GM18507 (cell line): Measurements from ENCODE around the gene ARL5C.

Experiments
- DNase-seq: peaks from one replicate; pipeline ENCODE4 v3.0.0; 2011; ENCODE audit warnings: low read depth; ENCODE audit not compliant: insufficient read length; ENCODE audit errors: extremely low spot score
- FAIRE-seq: peaks from 2 replicates; lab custom pipeline; 2011; peaks lifted over from hg19 to GRCh38; lab: Jason Lieb, UNC

The ARL5C gene

DNA sequence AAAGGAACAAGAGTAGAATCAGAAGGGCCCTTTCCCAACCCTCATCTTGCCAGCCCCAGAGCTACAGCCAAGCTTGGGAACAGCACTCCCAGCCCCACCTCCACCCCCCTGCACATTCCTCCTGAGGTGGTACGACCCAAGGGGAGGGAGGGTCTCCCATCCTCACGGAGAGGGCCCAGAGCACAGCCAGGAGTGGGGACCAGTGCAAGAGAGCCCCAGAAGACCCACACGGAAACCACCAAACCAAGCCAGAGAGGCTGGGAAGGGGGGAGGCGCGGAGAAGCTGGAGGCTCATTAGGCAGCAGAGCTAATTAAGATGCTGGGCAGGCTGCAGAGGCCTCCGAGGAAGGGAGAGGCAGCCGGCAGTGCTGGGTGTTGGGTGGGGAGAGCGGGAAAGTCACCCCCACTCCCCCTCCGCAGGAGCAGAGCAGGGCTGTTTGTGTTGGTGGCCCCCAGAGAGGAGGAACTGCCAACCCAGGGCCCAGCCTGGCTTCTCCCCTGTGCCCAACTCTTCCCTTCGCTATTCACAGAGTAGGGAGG is 29.1 kb upstream of the ARL5C start:
- FAIRE-seq (no peak), DNase-seq (no peak)

GRCh38 chr17:39194089-39194984 is 28.4 kb upstream of the ARL5C start:
- DNase-seq (no peak), FAIRE-seq (no peak)

GRCh38 chr17:39193346-39193745 is 27.4 kb upstream of the ARL5C start:
- DNase-seq = no peak
- no peak for FAIRE-seq

- FAIRE-seq (no peak), DNase-seq (no peak)
These were observed 26.9 kb upstream of the ARL5C start for GRCh38 chr17:39192901-39193300.

DNA sequence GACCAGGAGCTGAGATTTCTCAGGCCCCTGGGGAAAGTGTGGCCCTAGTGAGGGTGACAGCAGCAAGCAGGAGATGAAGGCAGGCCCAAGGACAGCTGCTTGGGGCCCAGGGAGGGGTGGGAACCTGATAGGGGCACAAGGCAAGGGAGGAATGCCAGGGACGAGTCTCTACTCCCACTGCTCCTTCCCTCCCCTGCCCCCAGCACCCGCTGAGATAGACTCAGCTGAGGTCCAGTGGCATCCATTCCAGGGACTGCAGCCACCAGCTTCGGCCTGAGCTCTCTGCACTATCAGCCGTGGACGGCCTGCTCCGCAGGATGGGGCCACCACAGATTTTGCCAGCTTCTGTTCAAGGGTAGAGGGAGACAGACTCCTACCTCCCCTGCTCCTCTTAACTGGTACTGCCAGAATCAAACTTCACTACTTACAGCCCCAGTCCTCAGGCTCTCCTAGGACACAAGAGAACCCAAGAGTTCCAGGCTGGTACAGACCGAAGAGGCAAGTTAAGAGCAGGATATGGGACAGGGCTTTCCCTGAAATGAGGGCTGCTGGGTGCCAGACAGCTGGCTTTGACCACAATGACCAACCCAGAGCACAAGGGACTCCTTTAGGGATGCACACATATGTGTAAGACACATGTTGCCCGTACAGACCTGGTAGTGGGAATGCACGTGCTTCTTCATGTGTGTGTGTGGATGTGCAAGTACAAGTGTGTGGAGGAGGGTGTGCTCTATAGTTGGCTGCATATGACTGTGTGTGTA is 26.0 kb upstream of the ARL5C start:
- FAIRE-seq (no peak), DNase-seq (no peak)

- FAIRE-seq (no peak), DNase-seq (no peak)
These were observed 21.3 kb upstream of the ARL5C start for GRCh38 chr17:39187152-39187830.

- FAIRE-seq = no peak
These were observed 20.6 kb upstream of the ARL5C start for GRCh38 chr17:39186481-39187002.

GRCh38 chr17:39183720-39184119 is 17.8 kb upstream of the ARL5C start:
- DNase-seq = no peak
- no peak for FAIRE-seq

More at GRCh38 chr17:39186481-39187002, 20.6 kb upstream of the ARL5C start:
- no peak for DNase-seq

DNA sequence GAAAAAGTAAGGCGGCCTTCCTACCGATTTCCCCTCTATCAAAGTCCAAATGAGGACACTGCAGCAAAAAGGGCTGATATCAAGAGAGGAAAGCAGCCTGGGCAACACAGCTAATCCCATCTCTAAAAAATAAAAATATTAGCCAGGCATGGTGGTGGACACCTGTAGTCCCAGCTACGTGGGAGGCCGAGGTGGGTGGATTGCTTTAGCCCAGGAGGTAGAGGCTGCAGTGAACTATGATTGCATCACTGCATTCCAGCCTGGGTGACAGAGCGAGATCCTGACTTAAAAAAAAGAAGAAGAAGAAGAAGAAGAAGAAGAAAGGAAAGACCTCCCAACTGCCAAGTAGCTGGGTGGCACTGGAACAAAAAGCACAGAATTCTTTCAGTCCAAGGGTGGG is 17.1 kb upstream of the ARL5C start:
- FAIRE-seq (no peak), DNase-seq (no peak)

DNA sequence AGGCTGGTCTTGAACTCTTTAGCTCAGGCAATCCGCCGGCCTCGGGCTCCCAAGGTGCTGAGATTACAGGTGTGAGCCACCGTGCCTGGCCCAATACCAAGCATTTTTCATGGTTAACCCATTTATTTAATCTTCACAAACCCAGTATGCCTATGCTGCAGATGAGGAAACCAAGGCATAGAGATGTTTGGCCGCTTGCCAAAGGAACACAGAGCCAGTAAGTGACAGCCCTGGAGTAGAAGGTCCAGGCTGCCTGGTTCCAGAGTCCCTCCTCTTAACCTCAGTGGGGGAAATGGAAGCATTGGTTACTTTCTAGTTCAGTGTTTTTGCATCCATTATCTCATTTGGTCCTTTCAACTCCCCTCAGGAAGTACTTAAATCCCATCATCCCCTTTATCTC is 15.3 kb upstream of the ARL5C start:
- DNase-seq = no peak
- no peak for FAIRE-seq

- DNase-seq (no peak), FAIRE-seq (no peak)
These were observed 12.6 kb upstream of the ARL5C start for GRCh38 chr17:39178536-39178935.

GRCh38 chr17:39177256-39177655 is 11.3 kb upstream of the ARL5C start:
- no peak for DNase-seq
- no peak for FAIRE-seq

DNA sequence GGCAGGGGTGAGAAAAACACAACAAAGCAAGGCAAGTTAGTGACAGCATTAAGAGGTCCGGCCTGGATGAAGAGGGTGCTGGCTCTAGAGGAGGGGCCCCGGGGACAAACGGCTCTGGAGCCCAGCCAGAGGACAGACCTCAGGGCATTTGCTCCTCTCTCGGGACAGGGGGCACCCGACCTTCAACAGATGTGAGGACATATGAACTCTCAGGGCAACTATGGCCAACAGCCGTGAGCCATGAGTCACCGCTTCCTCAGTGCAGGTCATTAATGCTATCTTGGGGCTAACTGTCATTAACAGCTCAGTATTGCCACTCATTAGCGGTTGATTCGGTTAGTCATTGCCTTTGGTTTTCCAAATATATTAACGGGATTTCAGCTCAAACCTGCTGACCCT is 9.7 kb upstream of the ARL5C start:
- no peak for FAIRE-seq
- no peak for DNase-seq

DNA sequence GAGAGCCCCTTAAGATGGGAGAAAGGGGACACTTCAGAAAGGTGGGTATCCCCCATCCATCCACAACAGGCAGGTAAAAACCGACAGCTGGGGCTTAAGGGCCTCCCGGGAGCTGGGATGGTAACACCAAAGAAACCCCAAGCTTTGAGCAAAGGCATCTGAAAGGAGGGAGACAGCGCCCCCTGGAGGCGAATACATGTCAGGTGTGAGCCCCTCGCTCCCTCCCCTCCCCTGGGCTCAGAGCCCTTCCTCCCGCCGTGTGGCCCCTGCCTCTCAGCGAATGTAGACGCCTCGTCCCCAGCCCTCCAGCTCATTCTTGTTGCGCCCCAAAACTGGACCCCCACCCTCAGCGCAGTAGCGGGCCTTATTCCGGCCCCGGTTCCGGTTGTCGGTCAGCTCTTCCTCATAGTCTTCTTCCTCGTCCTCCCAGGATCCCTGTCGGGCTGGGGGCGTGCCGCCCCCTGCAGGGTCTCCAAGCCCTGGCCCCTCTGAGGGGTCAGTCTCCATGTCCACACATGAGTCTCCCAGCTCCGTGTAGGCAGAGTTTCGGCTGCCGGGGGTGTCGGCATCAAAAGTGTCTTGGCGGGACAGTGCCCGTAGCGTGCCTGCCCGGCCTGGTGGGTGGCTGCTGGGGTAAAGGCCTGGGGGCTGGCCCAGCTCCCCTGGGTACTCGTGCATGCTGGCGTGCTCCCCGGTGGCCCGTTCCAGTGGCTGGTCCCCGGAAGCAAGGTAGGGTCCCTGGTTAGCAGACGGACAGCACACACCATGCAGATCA is 9.1 kb upstream of the ARL5C start:
- DNase-seq (peak; percentile 69), FAIRE-seq (peak; percentile 71)

- FAIRE-seq = no peak
- DNase-seq = no peak
These were observed 7.7 kb upstream of the ARL5C start for GRCh38 chr17:39173526-39174274.

DNA sequence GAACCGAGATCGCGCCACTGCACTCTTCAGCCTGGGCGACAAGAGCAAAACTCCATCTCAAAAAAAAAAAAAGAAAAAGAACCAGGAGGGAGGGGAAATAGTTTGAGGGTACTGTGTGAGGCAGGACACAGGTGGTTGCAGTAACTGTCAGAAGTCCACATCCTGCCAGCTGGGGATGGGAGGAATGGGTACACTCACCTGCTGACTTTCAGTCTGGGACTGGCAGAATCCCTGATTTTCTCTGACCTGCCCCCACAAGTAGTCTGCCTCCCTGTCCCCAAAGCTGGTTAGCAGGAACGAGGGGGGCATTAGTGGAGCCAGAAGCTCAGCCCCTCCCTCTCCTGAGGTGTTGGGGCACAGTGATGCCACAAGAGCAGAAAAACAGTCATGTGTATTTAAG is 7.1 kb upstream of the ARL5C start:
- FAIRE-seq (no peak), DNase-seq (no peak)

- no peak for DNase-seq
- no peak for FAIRE-seq
These were observed 6.0 kb upstream of the ARL5C start for GRCh38 chr17:39171933-39172332.

DNA sequence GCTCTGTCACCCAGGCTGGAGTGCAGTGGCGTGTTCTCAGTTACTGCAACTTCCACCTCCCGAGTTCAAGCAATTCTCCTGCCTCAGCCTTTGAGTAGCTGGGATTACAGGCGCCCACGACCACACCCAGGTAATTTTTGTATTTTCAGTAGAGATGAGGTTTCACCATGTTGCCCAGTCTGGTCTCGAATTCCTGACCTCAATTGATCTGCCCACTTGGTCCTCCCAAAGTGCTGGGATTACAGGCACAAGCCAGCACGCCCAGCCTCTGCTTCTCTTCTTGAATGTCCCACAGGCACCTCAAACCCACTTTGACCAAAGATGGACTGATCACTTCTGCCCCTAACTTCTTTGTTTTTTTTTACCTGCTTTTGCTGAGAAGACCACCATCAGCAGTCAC is 4.6 kb upstream of the ARL5C start:
- FAIRE-seq = no peak
- no peak for DNase-seq
